ENCODE measurements around the gene ARHGAP24.

The ARHGAP24 gene

DNA sequence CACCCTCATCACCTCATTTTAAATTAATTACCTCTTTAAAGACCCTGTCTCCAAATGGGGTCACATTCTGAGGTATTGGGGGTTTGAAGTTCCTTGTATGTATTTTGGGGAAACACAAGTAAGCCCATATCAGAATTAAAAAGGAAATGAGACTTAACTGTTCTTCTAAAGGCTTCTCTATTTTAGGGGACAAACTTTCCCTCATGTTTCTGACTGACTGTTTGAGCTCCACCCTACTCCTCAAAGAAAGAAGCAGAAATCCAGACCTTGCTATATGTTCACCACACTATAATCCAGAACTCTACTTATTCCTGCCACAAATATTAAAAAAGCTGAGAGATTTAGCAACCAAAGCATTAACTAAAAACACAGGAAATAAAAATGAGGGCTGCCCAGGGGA, 258.8 kb downstream of the ARHGAP24 start:
- no peak for DNase-seq (ENCODE audit: extremely low spot score)
- POLR2A ChIA-PET: no interaction called here
- CTCF ChIA-PET: interaction anchor here (0.6 kb wide), 2 partner anchors 32 to 321 kb away, joined by 3 read pairs; no protein-coding TSS in a partner anchor
- TF ChIP-seq BHLHE40 (IDR thresholded peaks at IDR 0.05; ENCODE audit: borderline replicate concordance) (no peak), HDGF (IDR thresholded peaks at IDR 0.05; ENCODE audit: borderline replicate concordance) (no peak), FOXA1 (IDR thresholded peaks at IDR 0.05) (no peak), L3MBTL2 (conservative IDR thresholded peaks at IDR 0.05) (no peak), LEF1 (IDR thresholded peaks at IDR 0.05; ENCODE audit: borderline replicate concordance) (no peak), FOXK2 (IDR thresholded peaks at IDR 0.05) (no peak), ZNF384 (IDR thresholded peaks at IDR 0.05) (no peak), NFRKB (IDR thresholded peaks at IDR 0.05) (no peak), ELF4 (IDR thresholded peaks at IDR 0.05) (no peak)
- TF ChIP-seq, protein P1, sequence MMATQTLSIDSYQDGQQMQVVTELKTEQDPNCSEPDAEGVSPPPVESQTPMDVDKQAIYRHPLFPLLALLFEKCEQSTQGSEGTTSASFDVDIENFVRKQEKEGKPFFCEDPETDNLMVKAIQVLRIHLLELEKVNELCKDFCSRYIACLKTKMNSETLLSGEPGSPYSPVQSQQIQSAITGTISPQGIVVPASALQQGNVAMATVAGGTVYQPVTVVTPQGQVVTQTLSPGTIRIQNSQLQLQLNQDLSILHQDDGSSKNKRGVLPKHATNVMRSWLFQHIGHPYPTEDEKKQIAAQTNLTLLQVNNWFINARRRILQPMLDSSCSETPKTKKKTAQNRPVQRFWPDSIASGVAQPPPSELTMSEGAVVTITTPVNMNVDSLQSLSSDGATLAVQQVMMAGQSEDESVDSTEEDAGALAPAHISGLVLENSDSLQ (IDR thresholded peaks at IDR 0.05): no peak

DNA sequence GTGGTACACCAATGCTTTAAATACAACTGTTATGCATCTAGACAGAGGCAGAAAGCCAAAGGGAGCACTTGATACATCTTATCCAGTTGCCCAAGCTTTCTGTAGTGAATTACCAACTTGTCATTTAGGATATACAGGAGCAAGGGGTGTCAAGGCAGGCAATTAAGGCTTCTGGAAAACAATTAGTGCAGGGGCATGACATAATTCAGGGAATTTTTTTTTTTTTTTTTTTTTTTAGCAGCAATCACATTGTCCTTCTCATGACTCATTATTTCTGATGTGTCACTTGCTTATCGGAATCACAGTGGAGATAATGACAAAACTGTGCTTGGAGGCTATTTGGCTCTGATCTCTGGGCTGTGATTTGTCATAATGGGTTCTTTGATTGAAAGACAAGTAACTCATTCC, 259.5 kb downstream of the ARHGAP24 start:
- ChIA-PET CTCF (interaction anchor here (0.6 kb wide), 1 partner anchor 31 kb away, joined by 3 read pairs; no protein-coding TSS in a partner anchor), POLR2A (no interaction called here)
- no peak for DNase-seq (ENCODE audit: extremely low spot score)
- TF ChIP-seq, protein P1 (IDR thresholded peaks at IDR 0.05): no peak
- TF ChIP-seq BHLHE40 (IDR thresholded peaks at IDR 0.05; ENCODE audit: borderline replicate concordance) (no peak), CTBP1 (IDR thresholded peaks at IDR 0.05; ENCODE audit: borderline replicate concordance) (no peak), FOXM1 (IDR thresholded peaks at IDR 0.05; ENCODE audit: borderline replicate concordance) (no peak), TARDBP (IDR thresholded peaks at IDR 0.05) (no peak), ZNF384 (IDR thresholded peaks at IDR 0.05) (no peak)

GRCh38 chr4:85736571-85736970, 261.6 kb downstream of the ARHGAP24 start:
- CTCF ChIA-PET: no interaction called here
- POLR2A ChIA-PET: no interaction called here
- no peak for DNase-seq (ENCODE audit: extremely low spot score)
- TF ChIP-seq ARNT (IDR thresholded peaks at IDR 0.05): no peak

- DNase-seq (ENCODE audit: extremely low spot score): no peak
- ChIA-PET CTCF (no interaction called here), POLR2A (no interaction called here)
- TF ChIP-seq FOXA1 (IDR thresholded peaks at IDR 0.05): no peak
- TF ChIP-seq BHLHE40 (IDR thresholded peaks at IDR 0.05; ENCODE audit: borderline replicate concordance): no peak
- TF ChIP-seq CTBP1 (IDR thresholded peaks at IDR 0.05; ENCODE audit: borderline replicate concordance): no peak
- no peak for TF ChIP-seq HDGF (IDR thresholded peaks at IDR 0.05; ENCODE audit: borderline replicate concordance)
- TF ChIP-seq NFRKB (IDR thresholded peaks at IDR 0.05): no peak
- TF ChIP-seq ARNT (IDR thresholded peaks at IDR 0.05): no peak
- TF ChIP-seq ELF4 (IDR thresholded peaks at IDR 0.05): no peak
- TF ChIP-seq SP1 (IDR thresholded peaks at IDR 0.05): no peak
- no peak for TF ChIP-seq FOXK2 (IDR thresholded peaks at IDR 0.05)
- no peak for TF ChIP-seq FOXM1 (IDR thresholded peaks at IDR 0.05; ENCODE audit: borderline replicate concordance)
Measured at GRCh38 chr4:85737254-85737653, 262.3 kb downstream of the ARHGAP24 start.

DNA sequence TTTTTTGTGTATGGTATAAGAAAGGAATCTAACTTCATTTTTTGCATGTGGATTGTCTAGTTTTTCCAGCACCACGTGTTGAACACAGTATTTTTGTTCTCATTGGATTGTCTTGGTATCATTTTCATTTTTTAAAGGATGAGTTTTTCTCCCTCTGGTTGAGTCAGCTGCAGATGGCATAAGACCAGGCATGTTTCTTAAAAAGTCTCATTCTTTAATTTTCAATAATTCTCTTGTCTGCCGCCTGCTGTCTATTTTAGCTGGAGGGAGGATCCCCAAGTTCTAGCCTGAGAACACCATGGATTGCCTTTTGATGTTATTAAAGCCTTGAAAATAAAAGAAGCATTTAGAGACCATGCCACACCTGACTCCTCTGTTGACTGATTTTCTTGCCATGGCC, 263.8 kb downstream of the ARHGAP24 start:
- no peak for TF ChIP-seq FOXA1 (IDR thresholded peaks at IDR 0.05)
- TF ChIP-seq ELF4 (IDR thresholded peaks at IDR 0.05): no peak
- no peak for TF ChIP-seq LEF1 (IDR thresholded peaks at IDR 0.05; ENCODE audit: borderline replicate concordance)
- TF ChIP-seq, protein P1 (IDR thresholded peaks at IDR 0.05): no peak
- TF ChIP-seq NFRKB (IDR thresholded peaks at IDR 0.05): no peak
- POLR2A ChIA-PET: no interaction called here
- DNase-seq (ENCODE audit: extremely low spot score): no peak
- CTCF ChIA-PET: interaction anchor here (0.6 kb wide), 1 partner anchor 131 kb away, joined by 3 read pairs; no protein-coding TSS in a partner anchor

- POLR2A ChIA-PET: no interaction called here
- no peak for DNase-seq (ENCODE audit: extremely low spot score)
- CTCF ChIA-PET: no interaction called here
- TF ChIP-seq NFRKB (IDR thresholded peaks at IDR 0.05) (no peak), CTBP1 (IDR thresholded peaks at IDR 0.05; ENCODE audit: borderline replicate concordance) (no peak), HDGF (IDR thresholded peaks at IDR 0.05; ENCODE audit: borderline replicate concordance) (no peak), SUZ12 (IDR thresholded peaks at IDR 0.05) (no peak), ARNT (IDR thresholded peaks at IDR 0.05) (no peak), FOXA1 (IDR thresholded peaks at IDR 0.05) (no peak)
- TF ChIP-seq, protein P1 (IDR thresholded peaks at IDR 0.05): no peak
Measured at GRCh38 chr4:85740431-85740861, 265.5 kb downstream of the ARHGAP24 start.

DNA sequence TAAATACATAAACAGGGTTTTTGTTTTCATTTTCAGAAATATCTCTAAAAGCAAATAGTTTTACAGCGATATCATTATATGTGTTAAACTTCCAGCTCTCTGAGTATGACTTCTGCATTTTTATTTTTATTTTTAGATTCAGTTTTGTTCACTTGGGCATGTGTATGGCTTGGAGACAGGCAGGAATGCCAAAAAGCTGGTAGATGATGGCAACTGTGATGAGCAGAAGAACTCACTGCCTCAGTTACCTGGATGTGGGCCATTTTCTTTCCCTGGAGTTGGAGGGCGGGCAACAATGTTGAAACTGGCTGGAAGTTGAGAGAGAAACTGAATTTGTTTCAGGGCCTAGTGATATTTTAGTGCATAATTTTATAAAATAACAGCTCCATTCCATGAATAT, 266.4 kb downstream of the ARHGAP24 start:
- ChIA-PET CTCF (no interaction called here), POLR2A (interaction anchor here (0.6 kb wide), 1 partner anchor 85 kb away, joined by 3 read pairs; no protein-coding TSS in a partner anchor)
- DNase-seq (ENCODE audit: extremely low spot score): no peak
- TF ChIP-seq ARNT (IDR thresholded peaks at IDR 0.05) (no peak), FOXA1 (IDR thresholded peaks at IDR 0.05) (no peak), ELF4 (IDR thresholded peaks at IDR 0.05) (no peak), LEF1 (IDR thresholded peaks at IDR 0.05; ENCODE audit: borderline replicate concordance) (no peak), SUZ12 (IDR thresholded peaks at IDR 0.05) (no peak), BHLHE40 (IDR thresholded peaks at IDR 0.05; ENCODE audit: borderline replicate concordance) (no peak), NFRKB (IDR thresholded peaks at IDR 0.05) (no peak), CTBP1 (IDR thresholded peaks at IDR 0.05; ENCODE audit: borderline replicate concordance) (no peak), FOXK2 (IDR thresholded peaks at IDR 0.05) (no peak), TARDBP (IDR thresholded peaks at IDR 0.05) (no peak), HDGF (IDR thresholded peaks at IDR 0.05; ENCODE audit: borderline replicate concordance) (no peak), L3MBTL2 (conservative IDR thresholded peaks at IDR 0.05) (no peak)
- TF ChIP-seq, protein P1 (IDR thresholded peaks at IDR 0.05): no peak
